Sigmoid colon (tissue), 7 donors: ENCODE results near the gene C21orf91. TPM values are rescaled to one million over a fixed set of nuclear protein-coding genes. Genes with fewer than 3 reads are reported as not detected.

Experiments
- DNase-seq: peaks from one replicate; pipeline ENCODE4 v3.0.0-alpha.2; 2019
- H3K27ac ChIP-seq, 4 donors: fragments of 200-600 bp; sonication (generic); one replicate each; pipeline ENCODE4 v1.5.1; 2016 to 2019; ENCODE audit warnings: mild to moderate bottlenecking in 1 of 4
- H3K27me3 ChIP-seq, 3 donors: fragments of 200-600 bp; sonication (generic); one replicate each; pipeline ENCODE4 v1.5.1; 2019; ENCODE audit warnings: mild to moderate bottlenecking in 1 of 3
- H3K36me3 ChIP-seq, 4 donors: fragments of 200-600 bp; sonication (generic); one replicate each; pipeline ENCODE4 v1.5.1; 2016 to 2019
- H3K4me1 ChIP-seq, 4 donors: fragments of 200-600 bp; sonication (generic); one replicate each; pipeline ENCODE4 v1.5.1; 2017 to 2019
- H3K4me3 ChIP-seq, 4 donors: fragments of 200-600 bp; sonication (generic); one replicate each; pipeline ENCODE4 v1.5.1; 2017 to 2019; ENCODE audit warnings: mild to moderate bottlenecking in 2 of 4, moderate library complexity in 1 of 4
- H3K9me3 ChIP-seq, 4 donors: fragments of 200-600 bp in 3 of 4; sonication (generic) in 3 of 4; one replicate each; pipeline versions ENCODE4 v1.5.1 to v1.6.1; 2013 to 2019
- CTCF ChIP-seq, 4 experiments: fragments of 450-650 bp in 3 of 4; fragments of 200-600 bp in 1 of 4; IDR thresholded peaks; one replicate each; pipeline ENCODE4 v1.5.1; 2016 to 2019; ENCODE audit warnings: antibody characterized with exemption in 4 of 4, mild to moderate bottlenecking in 3 of 4, moderate library complexity in 2 of 4
- EP300 ChIP-seq, 4 donors: sonication (generic); formaldehyde crosslinking; IDR thresholded peaks; one replicate each; pipeline ENCODE4 v1.6.1; 2017; ENCODE audit warnings: antibody characterized with exemption in 4 of 4
- POLR2A ChIP-seq, 2 donors: fragments of 450-650 bp; IDR thresholded peaks; one replicate each; pipeline ENCODE4 v1.6.1; 2016; ENCODE audit warnings: antibody characterized with exemption in 2 of 2, mild to moderate bottlenecking in 2 of 2, moderate library complexity in 2 of 2
- POLR2AphosphoS5 ChIP-seq, 4 donors: sonication (generic); formaldehyde crosslinking; IDR thresholded peaks; one replicate each; pipeline ENCODE4 v1.6.1; 2017; ENCODE audit warnings: antibody characterized with exemption in 4 of 4
- WGBS, 2 donors: extraction: QIAGEN DNeasy Blood & Tissue Kit; methylation state at CpG; one replicate each; pipeline ENCODE4 v1.1.7; 2013; 5-methylcytosine and 5-hydroxymethylcytosine counted together
- intact Hi-C: fragments of 100-400 bp; cut with DNase I; formaldehyde crosslinking; loops from one replicate; pipeline ENCODE4 v1.15.1; 2023
- polyA plus RNA-seq, 3 donors: library from polyadenylated mRNA; stranded (reverse); fragments of 200-250 nt; gene quantifications; one replicate each; pipeline ENCODE4 v1.2.3, GENCODE V29; 2013
- total RNA-seq, 4 donors: library from RNA; depleted of rRNA; stranded (reverse); fragments of >200 nt; gene quantifications; one replicate each; pipeline ENCODE4 v1.1.0, GENCODE V29; 2016
- donor health status: healthy with polysubstance abuse.
- donor health status: Bipolar disorder and iron deficiency.
- donor health status: healthy.

The C21orf91 gene
- total and polyA plus RNA-seq, 7 donors: 2.4 to 12.8 (median 6.4) TPM

- TF ChIP-seq CTCF (IDR thresholded peaks at IDR 0.05) (no peak), EP300 (IDR thresholded peaks at IDR 0.05) (no peak)
- intact Hi-C loops: no loop called here
Observed at GRCh38 chr21:17829472-17829871, 10.3 kb upstream of the C21orf91 start.

GRCh38 chr21:17828223-17828622 lies 9.1 kb upstream of the C21orf91 start:
- Histone ChIP-seq H3K4me1 (peaks cover 0 to 6% (median 0%) of the 10 kb centered on the region in 4 donors), H3K9me3 (no peaks in the 10 kb centered on the region), H3K4me3 (no peak overlapping the region), H3K27me3 (no peaks in the 10 kb centered on the region), H3K27ac (no peak overlapping the region), H3K36me3 (no peaks in the 10 kb centered on the region)
- intact Hi-C loops: no loop called here
- WGBS, 2 donors: 60 to 71% methylated on average over 3 of the region's 3 CpGs
- TF ChIP-seq EP300 (IDR thresholded peaks at IDR 0.05) (no peak), POLR2A (IDR thresholded peaks at IDR 0.05) (no peak), CTCF (IDR thresholded peaks at IDR 0.05) (no peak), POLR2AphosphoS5 (IDR thresholded peaks at IDR 0.05) (no peak)
- no peak for DNase-seq

More at GRCh38 chr21:17829472-17829871, 10.3 kb upstream of the C21orf91 start:
- H3K27ac ChIP-seq: no peak overlapping the region
- H3K4me3 ChIP-seq: no peak overlapping the region
- H3K9me3 ChIP-seq: no peaks in the 10 kb centered on the region
- H3K36me3 ChIP-seq: no peaks in the 10 kb centered on the region
- peaks cover 0 to 6% (median 0%) of the 10 kb centered on the region in 4 donors for H3K4me1 ChIP-seq
- 87 to 88% methylated on average over 3 of the region's 3 CpGs for WGBS, 2 donors
- H3K27me3 ChIP-seq: no peaks in the 10 kb centered on the region
- DNase-seq: no peak

- 81 to 91% methylated on average over 6 of the region's 6 CpGs for whole genome bisulfite sequencing, 2 donors
- no peak overlapping the region for H3K4me3 ChIP-seq
- peaks cover 0 to 10% (median 0%) of the 10 kb centered on the region in 4 donors for H3K4me1 ChIP-seq
- no peaks in the 10 kb centered on the region for H3K36me3 ChIP-seq
- H3K27ac ChIP-seq: no peak overlapping the region
- H3K27me3 ChIP-seq: no peaks in the 10 kb centered on the region
- intact Hi-C loops: no loop called here
- no peaks in the 10 kb centered on the region for H3K9me3 ChIP-seq
- no peak for TF ChIP-seq POLR2A (IDR thresholded peaks at IDR 0.05)
- TF ChIP-seq POLR2AphosphoS5 (IDR thresholded peaks at IDR 0.05): no peak
- TF ChIP-seq EP300 (IDR thresholded peaks at IDR 0.05): no peak
- DNase-seq: no peak
Observed at GRCh38 chr21:17823846-17824245, 4.7 kb upstream of the C21orf91 start.

GRCh38 chr21:17821121-17821520 lies 2.0 kb upstream of the C21orf91 start:
- H3K36me3 ChIP-seq: peaks cover 0 to 2% (median 0%) of the 10 kb centered on the region in 4 donors
- H3K27me3 ChIP-seq: no peaks in the 10 kb centered on the region
- H3K4me3 ChIP-seq: no peak overlapping the region
- TF ChIP-seq POLR2AphosphoS5 (IDR thresholded peaks at IDR 0.05) (no peak), CTCF (IDR thresholded peaks at IDR 0.05) (no peak), POLR2A (IDR thresholded peaks at IDR 0.05) (no peak), EP300 (IDR thresholded peaks at IDR 0.05) (no peak)
- WGBS, 2 donors: 89 to 91% methylated on average over 3 of the region's 3 CpGs
- no peak overlapping the region for H3K27ac ChIP-seq
- no peaks in the 10 kb centered on the region for H3K9me3 ChIP-seq
- intact Hi-C loops: no loop called here
- H3K4me1 ChIP-seq: peaks cover 0 to 27% (median 17%) of the 10 kb centered on the region in 4 donors
- no peak for DNase-seq

- H3K36me3 ChIP-seq: peaks cover 0 to 8% (median 0%) of the 10 kb centered on the region in 4 donors
- H3K27ac ChIP-seq: peak overlapping the region; percentile 86 to 93 (median 88)
- peak overlapping the region; percentile 59 to 95 (median 94) for H3K4me3 ChIP-seq
- peaks cover 0 to 28% (median 18%) of the 10 kb centered on the region in 4 donors for H3K4me1 ChIP-seq
- H3K9me3 ChIP-seq: no peaks in the 10 kb centered on the region
- H3K27me3 ChIP-seq: no peaks in the 10 kb centered on the region
- no peak for TF ChIP-seq EP300 (IDR thresholded peaks at IDR 0.05)
- no peak for TF ChIP-seq CTCF (IDR thresholded peaks at IDR 0.05)
- TF ChIP-seq POLR2AphosphoS5 (IDR thresholded peaks at IDR 0.05): no peak
- no peak for TF ChIP-seq POLR2A (IDR thresholded peaks at IDR 0.05)
- no peak for DNase-seq
- 0 to 1% methylated on average over 6 of the region's 6 CpGs for WGBS, 2 donors
- intact Hi-C loops: loop anchor here (5.0 kb wide), 1 partner anchor 208 kb away; the partner anchor contains the start of gene BTG3
Observed at GRCh38 chr21:17819877-17820229, 697 bp upstream of the C21orf91 start.
